Coronary artery (tissue), 2 donors: Measurements from ENCODE around the gene GPR176.

Source experiments
- DNase-seq: peaks from one replicate; pipeline ENCODE4 v3.0.0-alpha.2; 2017; ENCODE audit warnings: low spot score
- H3K27ac ChIP-seq, 2 donors: fragments of 200-600 bp; sonication (generic); one replicate each; pipeline ENCODE4 v1.5.1; 2016 to 2019
- H3K4me3 ChIP-seq: fragments of 200-600 bp; sonication (generic); 2 replicates; pipeline ENCODE4 v1.5.1; 2016; ENCODE audit warnings: mild to moderate bottlenecking, moderate library complexity
- CTCF ChIP-seq: fragments of 200-600 bp; sonication (generic); IDR thresholded peaks from one replicate; pipeline ENCODE4 v1.5.1; 2019; ENCODE audit warnings: antibody characterized with exemption

The GPR176 gene

GRCh38 chr15:39860871-39861270, 59.2 kb downstream of the GPR176 start:
- H3K4me3 ChIP-seq: no peak overlapping the region
- H3K27ac ChIP-seq: no peak overlapping the region
- DNase-seq: no peak
- no peak for TF ChIP-seq CTCF

- Histone ChIP-seq H3K4me3 (no peak overlapping the region), H3K27ac (no peak overlapping the region)
- no peak for DNase-seq
- no peak for TF ChIP-seq CTCF
Measured at GRCh38 chr15:39860200-39860599, 59.9 kb downstream of the GPR176 start.

- Histone ChIP-seq H3K4me3 (no peak overlapping the region), H3K27ac (no peak overlapping the region)
- DNase-seq: no peak
- no peak for TF ChIP-seq CTCF
Measured at GRCh38 chr15:39859636-39860035, 60.4 kb downstream of the GPR176 start.

DNA sequence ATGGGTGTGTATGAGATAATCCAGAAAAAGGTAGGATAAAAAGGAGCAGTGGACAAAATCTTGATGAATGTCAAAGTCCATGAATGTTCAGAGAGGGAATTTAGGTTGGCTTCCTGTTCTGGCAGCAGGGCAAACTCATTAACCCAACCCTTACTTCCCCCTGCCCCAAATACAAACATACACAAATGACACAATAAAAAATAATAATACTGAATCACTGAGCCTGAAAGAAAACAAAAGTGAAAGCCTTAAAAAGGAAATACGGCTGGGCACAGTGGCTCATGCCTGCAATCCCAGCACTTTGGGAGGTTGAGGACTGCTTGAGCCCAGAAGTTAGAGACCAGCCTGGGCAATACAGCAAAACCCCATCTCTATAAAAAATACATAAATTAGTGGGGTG, 62.9 kb downstream of the GPR176 start:
- no peak for TF ChIP-seq CTCF
- no peak for DNase-seq
- Histone ChIP-seq H3K4me3 (no peak overlapping the region), H3K27ac (no peak overlapping the region)

- H3K4me3 ChIP-seq: no peak overlapping the region
- TF ChIP-seq CTCF: no peak
- H3K27ac ChIP-seq: no peak overlapping the region
- DNase-seq: no peak
Measured at GRCh38 chr15:39856357-39856756, 63.7 kb downstream of the GPR176 start.

- Histone ChIP-seq H3K4me3 (no peak overlapping the region), H3K27ac (no peak overlapping the region)
- no peak for DNase-seq
- TF ChIP-seq CTCF: no peak
Measured at GRCh38 chr15:39855400-39855799, 64.7 kb downstream of the GPR176 start.

GRCh38 chr15:39854161-39854560, 65.9 kb downstream of the GPR176 start:
- DNase-seq: no peak
- TF ChIP-seq CTCF: no peak
- Histone ChIP-seq H3K27ac (no peak overlapping the region), H3K4me3 (no peak overlapping the region)
